22Rv1 (cell line): ENCODE measurements around the gene FBL.
"Not testable (repeated sequence)": the region's sequence is repeated elsewhere in the genome, so short reads cannot be mapped to it uniquely, and the experiment has no call there.

Experiments
- H3K27ac ChIP-seq: fragments of 450-650 bp; 2 replicates; pipeline ENCODE4 v1.5.1; 2017
- CTCF ChIP-seq: fragments of 450-650 bp; IDR thresholded peaks from 2 replicates; pipeline ENCODE4 v1.5.1; 2017; ENCODE audit warnings: mild to moderate bottlenecking
- ZFX ChIP-seq: fragments of 450-650 bp; IDR thresholded peaks from 2 replicates; pipeline ENCODE4 v1.6.1; 2017; ENCODE audit warnings: antibody characterized with exemption, borderline replicate concordance

The FBL gene

GRCh38 chr19:39878866-39879265 is 32.7 kb upstream of the FBL start:
- 0 out of 2 replicates have a peak overlapping the region, but pooled peaks have one; percentile 9 for H3K27ac ChIP-seq

DNA sequence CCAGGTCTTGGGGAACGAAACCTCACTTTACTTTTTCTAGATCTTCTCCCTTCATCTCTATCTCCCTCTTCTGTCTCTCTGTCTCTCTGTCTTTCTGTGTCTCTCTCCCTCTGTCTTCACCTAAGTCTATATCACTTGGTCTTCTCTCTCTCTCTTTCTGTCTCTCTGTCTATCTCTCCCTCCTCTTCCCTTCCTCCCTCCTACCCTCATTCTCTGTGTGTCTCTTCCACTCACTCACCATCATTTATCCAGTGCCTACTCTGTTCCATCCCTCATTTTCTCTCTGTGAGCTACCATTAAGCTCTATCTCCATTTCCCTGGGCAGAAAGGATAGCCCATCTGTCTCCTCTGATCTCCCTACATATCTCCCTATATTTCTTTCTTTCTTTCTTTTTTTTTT is 32.2 kb upstream of the FBL start:
- TF ChIP-seq ZFX (no peak), CTCF (no peak)
- H3K27ac ChIP-seq = 0 out of 2 replicates have a peak overlapping the region, but pooled peaks have one; percentile 9

- H3K27ac ChIP-seq = not testable (repeated sequence)
These were observed 31.8 kb upstream of the FBL start for GRCh38 chr19:39877982-39878381.

DNA sequence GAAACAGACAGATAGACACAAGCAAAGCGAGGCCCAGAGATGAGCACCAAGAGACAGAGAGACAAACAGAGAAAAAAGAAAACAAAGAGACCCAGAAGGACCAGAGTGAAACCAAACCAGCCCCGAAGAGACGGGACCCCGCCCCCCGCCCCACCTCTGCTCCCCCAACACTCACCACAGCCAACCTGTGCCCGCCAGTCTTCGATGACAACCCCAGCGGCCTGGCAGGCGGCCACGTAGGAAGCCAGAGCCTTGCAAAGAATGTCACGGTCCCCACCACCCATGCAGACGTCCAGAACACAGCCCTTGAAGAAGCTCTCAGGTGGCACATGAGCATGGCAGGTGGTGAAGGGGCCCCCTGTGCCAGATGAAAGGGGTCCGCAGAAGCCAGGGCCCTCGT is 31.3 kb upstream of the FBL start:
- not testable (repeated sequence) for H3K27ac ChIP-seq

DNA sequence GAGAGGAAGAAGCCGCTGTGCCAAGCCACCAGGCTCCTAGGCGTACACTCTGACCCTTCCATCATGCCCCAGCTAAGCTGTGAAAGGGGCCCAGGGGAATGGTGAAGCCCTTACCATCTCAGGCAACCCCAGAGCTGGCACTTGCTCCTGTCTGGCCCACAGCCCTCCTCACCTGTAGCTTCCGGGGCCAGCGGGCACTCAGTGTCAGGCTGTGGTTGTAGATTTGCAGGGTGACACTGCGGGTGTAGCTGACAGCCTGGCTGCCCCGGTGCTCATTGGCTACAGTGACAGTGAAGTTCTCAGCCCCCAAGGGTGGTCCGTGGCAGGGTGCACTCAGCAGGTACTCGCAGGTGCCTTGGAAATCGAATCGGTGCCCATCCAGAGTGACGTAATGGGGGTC is 30.3 kb upstream of the FBL start:
- H3K27ac ChIP-seq = not testable (repeated sequence)

DNA sequence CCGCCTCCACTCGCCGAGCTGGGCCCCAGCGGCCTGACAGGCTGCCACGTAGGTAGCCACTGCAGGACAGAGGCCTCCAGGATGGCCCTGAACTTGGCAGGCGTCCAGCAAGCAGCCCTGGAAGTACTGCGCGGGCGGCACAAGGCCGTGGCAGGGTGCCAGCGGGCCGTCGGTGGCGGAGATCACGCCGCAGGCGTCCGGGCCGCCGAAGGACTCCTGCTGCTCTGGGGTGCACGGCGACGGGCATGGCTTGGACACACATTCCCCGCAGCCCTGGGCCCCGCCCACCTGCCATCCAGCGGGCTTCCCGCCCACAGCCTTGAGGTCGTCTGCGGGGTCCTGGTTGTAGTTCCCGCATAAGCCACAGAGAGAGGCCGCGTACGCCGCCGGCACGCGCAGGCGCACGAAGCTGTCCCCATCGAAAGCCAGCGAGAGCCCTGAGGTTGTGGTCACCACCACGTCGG is 29.3 kb upstream of the FBL start:
- not testable (repeated sequence) for H3K27ac ChIP-seq

- H3K27ac ChIP-seq = no peak overlapping the region
- TF ChIP-seq ZFX (no peak), CTCF (no peak)
These were observed 28.2 kb upstream of the FBL start for GRCh38 chr19:39874404-39874803.

DNA sequence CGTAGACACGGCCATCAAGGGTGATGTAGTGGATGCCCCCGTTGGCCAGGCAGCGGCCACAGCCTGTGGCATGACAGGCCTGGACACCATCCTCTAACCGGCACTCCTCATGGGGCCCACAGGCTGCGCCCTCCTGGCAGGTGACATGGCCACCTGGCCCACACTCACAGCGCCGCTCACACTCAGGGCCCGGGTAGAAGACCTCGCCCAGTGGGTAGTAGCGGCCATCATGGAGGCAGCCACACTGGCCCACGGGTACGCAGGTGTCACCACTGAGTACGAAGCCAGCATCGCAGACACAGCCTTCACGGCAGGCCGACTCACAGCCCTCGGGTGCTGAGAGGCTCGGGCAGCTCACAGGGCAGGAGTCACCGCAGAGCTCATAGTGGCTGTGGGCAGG is 27.2 kb upstream of the FBL start:
- no peak overlapping the region for H3K27ac ChIP-seq
- no peak for TF ChIP-seq ZFX
- no peak for TF ChIP-seq CTCF

GRCh38 chr19:39871886-39872866 is 26.0 kb upstream of the FBL start:
- TF ChIP-seq ZFX = no peak
- TF ChIP-seq CTCF = no peak
- H3K27ac ChIP-seq = no peak overlapping the region

DNA sequence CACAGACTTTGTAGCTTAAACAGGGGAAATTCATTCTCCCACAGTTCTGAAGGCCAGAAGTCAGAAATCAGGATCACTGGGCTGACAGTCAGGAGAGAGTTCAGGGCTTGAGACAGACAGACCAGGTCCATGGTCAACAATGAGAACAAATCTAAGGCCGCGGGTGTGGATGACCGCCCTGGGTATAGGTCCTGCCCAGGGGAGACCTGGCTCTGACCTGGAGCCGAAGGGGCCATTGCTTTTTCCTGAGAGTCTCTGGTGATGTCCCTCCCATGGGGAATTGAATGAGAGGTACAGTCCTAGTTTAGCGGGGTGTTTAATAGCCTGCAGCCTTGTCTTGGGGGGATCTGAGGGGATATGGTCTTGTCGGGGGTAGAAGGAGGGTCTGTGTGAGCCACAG is 25.2 kb upstream of the FBL start:
- no peak overlapping the region for H3K27ac ChIP-seq
- no peak for TF ChIP-seq CTCF
- no peak for TF ChIP-seq ZFX
